Activated CD8-positive, alpha-beta T cell treated with anti-CD3 and anti-CD28 coated beads, Interleukin-2, amount 10 ng/mL, durations not matched to agents 7 days and 5 days (primary cell): ENCODE measurements around the gene TMEM151A. TPM values are rescaled to one million over a fixed set of nuclear protein-coding genes. Genes with fewer than 3 reads are reported as not detected.

Experiments used
- ATAC-seq: fragments of 150-1000 bp; cut with Tn5 transposase; one replicate; pipeline ENCODE4 v1.10.0; 2021; ENCODE audit warnings: moderate library complexity
- CTCF ChIA-PET: fragments of 350-600 bp; sonication (Branson Sonifier 250); formaldehyde crosslinking; loops from one replicate; lab custom pipeline; 2021; ENCODE audit warnings: antibody characterized with exemption; lab: Charles Lee
- POLR2A ChIA-PET: fragments of 350-600 bp; sonication (Branson Sonifier 250); formaldehyde crosslinking; loops from one replicate; lab custom pipeline; 2021; ENCODE audit warnings: antibody characterized with exemption; lab: Charles Lee
- DNase-seq: peaks from one replicate; pipeline ENCODE4 v3.0.0-alpha.2; 2020
- H3K27ac Mint-ChIP-seq: one replicate; pipeline ENCODE4 v1.8.0; 2021; ENCODE audit warnings: mild to moderate bottlenecking, mixed read lengths
- H3K27me3 Mint-ChIP-seq: one replicate; pipeline ENCODE4 v1.8.0; 2021; ENCODE audit warnings: low read depth, mixed read lengths
- H3K36me3 Mint-ChIP-seq: one replicate; pipeline ENCODE4 v1.8.0; 2021; ENCODE audit warnings: low read depth, mixed read lengths
- H3K4me1 Mint-ChIP-seq: one replicate; pipeline ENCODE4 v1.8.0; 2021; ENCODE audit warnings: low read depth, mixed read lengths
- H3K4me3 Mint-ChIP-seq: one replicate; pipeline ENCODE4 v1.8.0; 2021; ENCODE audit warnings: mild to moderate bottlenecking, mixed read lengths
- H3K9me3 Mint-ChIP-seq: one replicate; pipeline ENCODE4 v1.8.0; 2022; ENCODE audit warnings: mixed read lengths; ENCODE audit not compliant: insufficient read depth
- total RNA-seq, 2 experiments: library from RNA; stranded (reverse); gene quantifications; one replicate each; pipeline ENCODE4 v1.2.3, GENCODE V29; 2021

Gene TMEM151A
- total RNA-seq, 2 experiments from 2014 or later: not detected

- Mint-ChIP-seq H3K36me3 (peaks cover 14% of the 10 kb centered on the region), H3K4me3 (no peak overlapping the region), H3K27ac (no peak overlapping the region), H3K27me3 (no peaks in the 10 kb centered on the region), H3K4me1 (peaks cover 42% of the 10 kb centered on the region), H3K9me3 (no peaks in the 10 kb centered on the region)
- ChIA-PET CTCF (interaction anchor here (0.6 to 8.7 kb wide), 3 partner anchors 12 to 30 kb away, joined by 3 to 194 read pairs (median 9); partner anchors contain the start of gene BRMS1), POLR2A (interaction anchor here (1.6 to 3.2 kb wide), 3 partner anchors 16 to 21 kb away, joined by 9 to 25 read pairs (median 19); partner anchors contain the start of gene CD248)
- ATAC-seq: no peak
- DNase-seq: no peak
Observed at GRCh38 chr11:66333220-66333877, 41.7 kb downstream of the TMEM151A start.

GRCh38 chr11:66333896-66334604 is 42.4 kb downstream of the TMEM151A start:
- Mint-ChIP-seq H3K27me3 (no peaks in the 10 kb centered on the region), H3K4me1 (peaks cover 42% of the 10 kb centered on the region), H3K9me3 (no peaks in the 10 kb centered on the region), H3K4me3 (no peak overlapping the region), H3K36me3 (peaks cover 21% of the 10 kb centered on the region), H3K27ac (peak overlapping the region; percentile 71)
- ATAC-seq (no peak), DNase-seq (no peak)
- CTCF ChIA-PET: interaction anchor here (1.7 to 8.7 kb wide), 3 partner anchors 11 to 55 kb away, joined by 7 to 194 read pairs (median 12); partner anchors contain the start of gene BRMS1
- POLR2A ChIA-PET: interaction anchor here (0.6 to 3.2 kb wide), 4 partner anchors 8 to 21 kb away, joined by 3 to 25 read pairs (median 16); partner anchors contain the start of genes BRMS1 and CD248

- ATAC-seq (no peak), DNase-seq (no peak)
- Mint-ChIP-seq H3K27ac (peak overlapping the region; percentile 43), H3K9me3 (no peaks in the 10 kb centered on the region), H3K4me3 (no peak overlapping the region), H3K27me3 (no peaks in the 10 kb centered on the region), H3K36me3 (peaks cover 24% of the 10 kb centered on the region), H3K4me1 (peaks cover 42% of the 10 kb centered on the region)
- CTCF ChIA-PET: interaction anchor here (1.3 to 8.7 kb wide), 6 partner anchors 10 to 54 kb away, joined by 5 to 194 read pairs (median 7); partner anchors contain the start of gene BRMS1
- POLR2A ChIA-PET: interaction anchor here (0.6 to 3.2 kb wide), 5 partner anchors 8 to 22 kb away, joined by 3 to 25 read pairs (median 14); partner anchors contain the start of genes BRMS1 and CD248
Observed at GRCh38 chr11:66334605-66335442, 43.1 kb downstream of the TMEM151A start.

GRCh38 chr11:66335531-66336233 is 44.0 kb downstream of the TMEM151A start:
- Mint-ChIP-seq H3K9me3 (no peaks in the 10 kb centered on the region), H3K36me3 (peaks cover 24% of the 10 kb centered on the region), H3K4me3 (no peak overlapping the region), H3K27ac (peak overlapping the region; percentile 43), H3K4me1 (peaks cover 40% of the 10 kb centered on the region), H3K27me3 (no peaks in the 10 kb centered on the region)
- ChIA-PET CTCF (interaction anchor here (0.5 to 8.7 kb wide), 13 partner anchors 9 to 54 kb away, joined by 3 to 194 read pairs (median 5); partner anchors contain the start of genes BRMS1, CD248 and YIF1A), POLR2A (interaction anchor here (0.6 to 3.2 kb wide), 6 partner anchors 9 to 836 kb away, joined by 3 to 25 read pairs (median 12); partner anchors contain the start of genes BRMS1 and CD248)
- DNase-seq: no peak
- ATAC-seq: peak; percentile 2

DNA sequence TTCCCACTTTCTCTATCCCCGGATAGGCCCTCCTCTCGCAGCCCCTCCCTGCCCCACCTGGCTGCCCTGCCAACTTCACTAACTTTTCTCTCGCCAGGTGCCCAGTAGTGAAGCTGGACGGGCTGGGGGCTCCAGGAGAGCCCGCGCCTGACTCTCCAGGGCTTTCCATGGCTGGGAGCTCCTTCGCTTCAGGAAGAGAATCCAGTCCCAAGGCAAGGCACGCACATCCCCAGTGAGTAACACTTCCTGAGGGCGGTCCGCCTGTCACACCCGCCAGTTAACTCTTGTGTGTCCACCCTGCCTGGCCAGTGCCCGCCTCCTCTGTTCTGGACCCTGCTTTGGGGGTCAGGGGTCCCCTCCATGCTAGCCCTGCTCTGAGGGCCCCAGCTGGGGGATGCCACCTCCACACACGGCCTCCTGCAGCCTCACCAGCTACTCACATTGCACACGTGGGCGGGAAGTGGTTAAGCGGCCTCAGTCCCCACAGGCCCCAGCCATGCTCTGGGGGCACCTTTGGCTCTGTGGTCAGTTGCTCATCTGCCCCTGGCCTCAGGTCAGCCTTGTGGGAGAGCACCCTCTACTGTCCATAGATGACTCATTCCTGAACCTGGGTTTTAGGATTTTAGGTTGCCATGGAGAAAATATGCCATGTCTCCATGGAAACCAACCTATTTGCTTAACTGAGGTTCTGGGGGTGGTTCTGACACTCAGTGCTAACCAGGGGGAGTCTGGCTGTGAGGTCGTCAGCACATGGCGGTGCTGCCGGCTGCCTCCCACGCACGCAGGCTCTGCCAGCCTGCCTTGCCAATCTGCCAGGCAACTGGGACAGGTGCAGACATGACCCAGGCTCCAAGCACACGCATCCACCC is 44.8 kb downstream of the TMEM151A start, which contains the start of gene RIN1:
Gene RIN1, minus strand, starts transcription at position 201 of the 869 bp plus-strand sequence. Its CDS starts 32 bp downstream, at position 169.
- Mint-ChIP-seq H3K27ac (peak within 1 kb of the TSS; percentile 80), H3K36me3 (peaks cover 28% of the 10 kb centered on the region), H3K9me3 (no peaks in the 10 kb centered on the region), H3K27me3 (no peaks in the 10 kb centered on the region), H3K4me3 (peak within 1 kb of the TSS; percentile 50), H3K4me1 (peaks cover 40% of the 10 kb centered on the region)
- POLR2A ChIA-PET: interaction anchor here (0.6 to 3.2 kb wide), 5 partner anchors 10 to 836 kb away, joined by 3 to 25 read pairs (median 9); partner anchors contain the start of gene CD248
- ATAC-seq: peak; percentile 80
- DNase-seq: peak; percentile 82
- CTCF ChIA-PET: interaction anchor here (0.5 to 8.7 kb wide), 11 partner anchors 8 to 53 kb away, joined by 3 to 194 read pairs (median 5); partner anchors contain the start of genes BRMS1, CD248 and YIF1A

GRCh38 chr11:66337103-66337899 is 45.6 kb downstream of the TMEM151A start:
- POLR2A ChIA-PET: interaction anchor here (1.6 kb wide), 1 partner anchor 25 kb away, joined by 7 read pairs; no protein-coding TSS in a partner anchor
- no peaks in the 10 kb centered on the region for H3K9me3 Mint-ChIP-seq
- no peak for DNase-seq

DNA sequence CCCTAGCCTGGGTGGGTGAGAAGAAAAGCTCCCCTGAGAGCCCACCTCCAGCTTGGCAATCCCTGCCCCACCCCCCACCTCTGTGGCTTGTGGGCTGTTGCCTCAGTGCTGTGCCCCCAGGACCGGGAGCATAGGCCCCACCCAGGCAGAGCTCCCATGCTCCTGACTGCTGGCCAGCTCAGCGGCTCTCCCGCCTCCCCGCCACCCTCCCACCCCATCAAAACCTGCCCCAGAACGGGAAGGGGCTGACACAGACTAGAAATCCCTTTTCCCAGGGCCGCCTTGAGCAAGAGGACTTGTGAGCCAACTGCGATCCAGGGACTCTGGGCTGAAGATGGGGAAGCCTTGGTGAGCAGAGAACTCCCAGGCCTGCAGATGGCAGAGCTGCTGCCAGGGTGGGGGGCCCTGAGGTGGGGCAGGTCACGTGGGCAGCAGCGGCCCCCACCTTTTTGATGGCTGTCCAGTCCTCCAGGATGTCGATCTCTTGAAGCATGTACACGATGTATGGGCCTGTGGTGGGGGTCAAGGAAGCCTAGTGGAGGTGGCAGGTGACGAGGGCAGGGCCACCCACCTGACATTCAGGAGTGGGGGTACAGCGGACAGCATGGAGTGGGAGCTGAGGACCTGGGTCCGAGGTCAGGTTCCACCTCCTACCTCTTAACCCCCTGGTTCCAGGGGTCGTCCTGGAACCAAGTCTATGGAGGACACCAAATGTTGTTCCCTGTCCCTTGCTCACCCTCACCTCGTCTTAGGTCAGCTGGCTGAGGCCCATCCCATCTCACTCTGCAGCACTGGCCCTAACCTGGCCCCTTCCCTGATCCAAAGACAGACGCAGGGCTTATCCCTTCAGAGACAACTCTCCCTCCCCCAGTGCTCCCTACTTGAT is 46.8 kb downstream of the TMEM151A start:
- DNase-seq (no peak), ATAC-seq (no peak)
- Mint-ChIP-seq H3K4me1 (peaks cover 51% of the 10 kb centered on the region), H3K27me3 (no peaks in the 10 kb centered on the region), H3K36me3 (peaks cover 34% of the 10 kb centered on the region), H3K9me3 (no peaks in the 10 kb centered on the region), H3K27ac (peak overlapping the region; percentile 52), H3K4me3 (no peak overlapping the region)
- ChIA-PET POLR2A (interaction anchor here (1.2 to 1.6 kb wide), 2 partner anchors 26 to 27 kb away, joined by 5 to 7 read pairs; no protein-coding TSS in a partner anchor), CTCF (interaction anchor here (0.7 to 4.0 kb wide), 6 partner anchors 10 to 56 kb away, joined by 3 to 25 read pairs (median 3); no protein-coding TSS in a partner anchor)

More at GRCh38 chr11:66337103-66337899, 45.6 kb downstream of the TMEM151A start:
- H3K36me3 Mint-ChIP-seq: peaks cover 34% of the 10 kb centered on the region
- H3K27ac Mint-ChIP-seq: peak overlapping the region; percentile 80
- CTCF ChIA-PET: interaction anchor here (0.7 to 8.7 kb wide), 8 partner anchors 11 to 55 kb away, joined by 3 to 194 read pairs (median 4); partner anchors contain the start of gene YIF1A
- no peaks in the 10 kb centered on the region for H3K27me3 Mint-ChIP-seq
- ATAC-seq: no peak
- peak overlapping the region; percentile 50 for H3K4me3 Mint-ChIP-seq
- peaks cover 42% of the 10 kb centered on the region for H3K4me1 Mint-ChIP-seq

DNA sequence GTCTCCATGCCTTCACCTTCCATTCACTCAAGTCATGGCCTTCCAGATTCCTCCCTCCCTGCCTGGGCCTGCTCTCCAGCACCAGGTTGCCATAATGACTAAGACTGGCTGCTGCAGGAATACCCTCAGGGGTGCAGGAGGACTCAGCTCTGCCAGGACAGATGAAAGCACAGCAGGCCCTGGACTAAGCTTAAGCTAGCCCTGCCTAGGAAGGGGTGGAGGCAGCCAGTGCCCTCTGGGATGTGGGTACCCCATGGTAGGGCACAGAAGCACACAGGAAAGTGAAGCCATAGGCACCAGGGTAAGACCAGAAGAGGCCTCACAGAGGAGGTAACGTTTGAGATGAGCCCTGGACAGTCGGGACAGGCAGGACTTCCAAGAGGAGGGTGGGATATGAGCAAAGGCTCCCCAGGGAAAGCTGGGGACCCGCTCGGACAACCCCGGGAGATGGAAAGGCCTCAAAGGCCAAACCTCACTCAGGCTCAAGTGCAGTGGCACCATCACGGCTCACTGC is 47.5 kb downstream of the TMEM151A start:
- H3K4me3 Mint-ChIP-seq: no peak overlapping the region
- H3K36me3 Mint-ChIP-seq: peaks cover 34% of the 10 kb centered on the region
- no peak for DNase-seq
- no peak for ATAC-seq
- peaks cover 58% of the 10 kb centered on the region for H3K4me1 Mint-ChIP-seq
- H3K27me3 Mint-ChIP-seq: no peaks in the 10 kb centered on the region
- no peak overlapping the region for H3K27ac Mint-ChIP-seq
- H3K9me3 Mint-ChIP-seq: no peaks in the 10 kb centered on the region
- CTCF ChIA-PET: interaction anchor here (4.0 kb wide), 1 partner anchor 27 kb away, joined by 25 read pairs; no protein-coding TSS in a partner anchor
- POLR2A ChIA-PET: interaction anchor here (1.2 kb wide), 1 partner anchor 27 kb away, joined by 5 read pairs; no protein-coding TSS in a partner anchor
